Sciatic nerve (tissue), 2 donors: Measurements from ENCODE around the gene DRD2. TPM values are rescaled to one million over a fixed set of nuclear protein-coding genes. Genes with fewer than 3 reads are reported as not detected.

Source experiments
- ATAC-seq: fragments of 200-7000 bp; cut with Tn5 transposase; one replicate; pipeline ENCODE4 v1.9.1; 2020; ENCODE audit warnings: mild to moderate bottlenecking, moderate library complexity
- DNase-seq: peaks from one replicate; pipeline ENCODE4 v3.0.0-alpha.2; 2020; ENCODE audit warnings: low spot score
- intact Hi-C: fragments of 100-400 bp; cut with DNase I; formaldehyde crosslinking; loops from one replicate; pipeline ENCODE4 v1.14.2; 2022
- microRNA-seq: library from miRNA; unstranded; fragments of <30 nt; microRNA quantifications from one replicate; pipeline ENCODE4 v1.2.0, GENCODE V29; 2020
- total RNA-seq: library from RNA; stranded (reverse); fragmentation: NEBNext Ultra II Directional; extraction: Animal tissue kit (Norgen Biotek cat#: 25700); gene quantifications from one replicate; pipeline ENCODE4 v1.2.1, GENCODE V29; 2021
- donor health status: DM: no; HTN: no; CAD: no.
- donor health status: DM: no; HTN: no; CAD: no.

The DRD2 gene
- total RNA-seq, 1 donor from 2014 or later = 0.71 TPM

DNA sequence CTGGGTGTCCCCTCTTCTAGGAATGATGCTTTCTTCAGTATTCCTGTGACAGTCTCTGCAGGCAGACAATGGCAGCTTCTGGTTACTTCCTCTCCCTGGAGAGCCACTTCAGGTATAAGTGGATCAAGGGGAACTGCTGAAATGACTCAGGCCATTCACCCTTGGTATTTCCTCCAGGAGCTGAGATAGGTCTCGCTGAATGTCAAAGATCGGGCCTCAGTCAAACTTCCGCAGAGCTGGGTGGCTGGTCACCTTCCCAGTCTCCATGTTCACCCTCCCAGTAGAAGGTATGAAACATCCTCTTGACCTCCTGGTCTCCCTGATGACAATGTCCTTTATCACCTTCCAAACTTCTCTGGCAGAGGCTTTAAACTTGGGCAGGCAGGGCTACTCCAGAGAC, 89.4 kb downstream of the DRD2 start:
- ATAC-seq (no peak), DNase-seq (no peak)
- intact Hi-C loops = no loop called here

DNA sequence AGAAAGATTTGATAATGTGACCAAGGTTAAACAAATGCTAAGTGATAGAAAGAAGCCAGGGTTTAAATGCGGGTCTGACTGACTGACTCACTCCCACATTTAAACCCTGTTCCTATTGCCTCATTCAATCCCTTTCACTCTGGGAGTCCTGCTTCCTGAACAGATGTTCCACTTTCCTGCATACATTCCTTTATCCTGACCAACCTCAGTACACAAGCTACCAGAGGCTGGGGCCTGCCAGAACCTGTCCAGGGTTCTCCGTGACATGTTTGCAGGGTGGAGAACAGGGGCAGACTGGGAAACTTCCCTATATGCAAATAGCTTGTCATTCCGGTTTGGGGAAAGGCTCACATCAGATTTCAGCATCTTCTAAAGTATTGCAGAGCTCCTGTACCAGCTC, 90.6 kb downstream of the DRD2 start:
- ATAC-seq (no peak), DNase-seq (no peak)
- intact Hi-C loops = no loop called here

DNA sequence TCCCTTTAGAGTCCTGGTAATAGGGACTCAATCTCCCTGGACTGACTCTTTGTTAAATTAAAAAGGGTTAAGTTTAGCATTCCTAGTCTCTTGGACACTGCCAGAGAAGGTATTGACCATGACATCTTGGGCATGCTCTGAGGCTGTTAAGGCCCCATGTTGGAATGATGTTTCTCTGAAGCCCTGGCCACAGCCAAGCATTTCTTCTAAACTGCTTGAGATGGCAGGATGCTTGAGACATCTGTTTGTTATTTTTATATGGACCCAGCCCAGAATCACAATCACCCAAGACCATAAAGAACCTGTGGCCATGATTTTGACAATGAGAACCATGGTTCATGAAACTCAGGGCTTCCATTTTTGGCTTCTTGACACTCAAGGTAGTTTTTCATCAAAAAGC, 93.1 kb downstream of the DRD2 start:
- intact Hi-C loops = no loop called here
- ATAC-seq (no peak), DNase-seq (no peak)

DNA sequence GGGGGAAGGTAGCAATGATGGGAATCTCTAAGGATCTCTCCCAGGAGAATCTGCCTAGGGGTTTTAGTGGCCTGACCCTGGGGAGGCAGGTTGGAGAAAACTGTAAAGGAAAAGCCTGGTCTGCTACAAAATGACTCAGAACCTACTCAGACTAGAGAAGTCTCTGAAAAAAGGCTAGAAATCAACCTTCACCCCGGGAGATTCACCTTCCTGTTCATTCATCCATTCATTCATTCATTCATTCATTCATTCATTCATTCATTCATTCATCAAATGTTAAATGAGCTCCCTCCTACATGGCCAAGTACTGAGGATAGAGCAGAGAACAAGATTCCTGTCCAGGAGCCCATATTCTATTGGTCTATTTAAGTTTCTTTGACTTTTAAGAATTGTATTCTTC, 96.5 kb downstream of the DRD2 start:
- intact Hi-C loops = no loop called here
- ATAC-seq (no peak), DNase-seq (no peak)

DNA sequence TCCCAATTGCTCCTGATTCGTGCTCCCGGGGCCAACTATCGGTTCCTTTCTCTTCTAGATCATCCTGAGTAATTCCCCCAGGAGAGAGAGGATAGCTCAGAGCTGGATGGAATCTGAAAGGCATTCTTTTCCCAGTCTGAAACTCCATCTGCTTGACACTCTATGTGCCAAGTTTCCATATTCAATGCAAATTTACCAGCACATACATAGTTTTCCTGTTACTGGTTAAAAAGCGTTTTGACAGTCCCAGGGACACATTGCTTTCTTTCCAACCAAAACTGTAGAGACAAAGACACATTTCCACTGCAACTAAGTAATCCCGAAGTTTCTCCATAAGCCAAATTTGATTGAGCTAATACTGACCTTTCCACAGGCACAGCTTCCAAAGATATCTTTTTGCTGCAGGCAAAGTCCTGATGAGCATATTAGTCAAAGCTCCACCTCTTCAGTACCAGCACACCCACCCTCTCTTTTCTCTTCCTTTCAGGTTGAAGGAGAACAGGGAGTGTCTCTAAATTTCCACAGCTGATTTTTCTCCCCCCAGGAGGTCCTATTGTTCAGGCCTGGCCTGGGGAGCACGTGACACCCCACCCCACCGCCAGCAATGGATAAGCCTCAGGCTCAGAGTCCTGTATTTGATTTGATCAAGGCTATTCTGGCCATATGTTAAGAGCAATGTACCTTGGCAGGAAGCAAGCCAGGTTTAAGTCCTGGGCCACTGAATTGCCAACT, 97.4 kb downstream of the DRD2 start:
- ATAC-seq = no peak
- intact Hi-C loops = no loop called here
- no peak for DNase-seq

DNA sequence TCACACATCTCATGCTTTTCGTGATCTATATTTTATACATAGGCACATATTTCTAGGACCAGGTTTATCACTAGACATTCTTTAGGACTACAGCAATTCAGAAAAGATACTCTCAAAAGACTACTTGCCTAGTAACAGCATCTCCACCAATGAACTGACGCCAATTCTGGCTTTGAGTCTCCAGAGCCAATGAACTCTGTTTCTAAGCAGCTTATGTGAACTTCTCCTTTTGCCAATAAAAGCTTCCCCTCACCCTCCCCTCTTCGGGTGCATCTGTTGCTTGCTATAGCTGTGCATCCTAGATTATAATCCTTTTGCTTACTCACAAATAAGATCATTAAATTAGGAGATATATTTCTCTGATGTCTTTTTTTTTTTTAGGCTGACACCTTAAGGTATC, 99.0 kb downstream of the DRD2 start:
- intact Hi-C loops = no loop called here
- DNase-seq (no peak), ATAC-seq (no peak)

DNA sequence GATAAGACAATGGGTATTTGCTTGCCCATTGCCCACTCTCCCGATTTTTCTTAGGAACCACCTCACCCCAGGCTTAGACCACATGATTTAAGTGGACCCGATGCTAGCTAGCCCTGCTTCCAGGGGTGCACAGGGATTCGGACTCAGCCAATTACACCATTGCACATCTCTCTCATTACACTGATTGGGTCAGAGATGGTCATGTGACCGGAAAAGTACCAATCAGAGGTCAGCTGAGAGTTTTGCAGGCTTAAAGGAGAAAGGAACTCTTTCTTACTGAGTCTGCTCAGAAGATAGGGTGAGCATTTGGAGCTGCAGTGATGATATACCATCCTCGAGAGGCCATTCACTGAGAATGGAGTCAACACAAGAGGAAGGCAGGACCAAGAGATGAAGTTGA, 99.8 kb downstream of the DRD2 start:
- intact Hi-C loops = loop anchor here (2.0 kb wide), 1 partner anchor 31 kb away; no protein-coding TSS in a partner anchor
- ATAC-seq (no peak), DNase-seq (no peak)

DNA sequence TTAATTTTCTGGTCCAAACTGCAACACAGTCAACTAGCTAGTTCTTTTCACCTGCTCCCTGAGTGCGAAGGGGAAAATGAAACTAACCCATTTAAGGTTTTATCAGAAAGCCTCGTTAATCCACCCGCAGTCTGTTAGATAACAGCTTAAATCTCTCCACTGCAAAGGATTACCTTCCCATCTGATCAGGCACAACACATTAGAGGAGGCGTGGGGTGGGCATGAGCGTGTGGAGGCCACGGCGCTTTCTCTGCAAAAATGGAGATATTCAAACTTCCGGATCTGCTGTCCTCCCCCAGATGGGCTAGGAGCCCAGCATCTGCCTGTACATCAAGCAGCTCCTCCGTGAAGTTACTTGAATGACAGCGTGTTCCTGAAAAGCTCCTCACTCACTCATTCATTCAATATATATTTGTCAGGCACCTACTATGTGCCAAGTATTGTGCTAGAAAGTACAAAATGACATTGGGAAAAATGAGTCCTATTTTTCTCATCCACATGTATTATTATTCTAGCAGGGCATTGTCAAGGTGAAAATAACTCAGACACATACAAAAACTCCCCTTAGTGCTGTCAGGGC, 101.1 kb downstream of the DRD2 start:
- ATAC-seq = no peak
- intact Hi-C loops = loop anchor here (2.0 kb wide), 1 partner anchor 29 kb away; no protein-coding TSS in a partner anchor
- DNase-seq = no peak

DNA sequence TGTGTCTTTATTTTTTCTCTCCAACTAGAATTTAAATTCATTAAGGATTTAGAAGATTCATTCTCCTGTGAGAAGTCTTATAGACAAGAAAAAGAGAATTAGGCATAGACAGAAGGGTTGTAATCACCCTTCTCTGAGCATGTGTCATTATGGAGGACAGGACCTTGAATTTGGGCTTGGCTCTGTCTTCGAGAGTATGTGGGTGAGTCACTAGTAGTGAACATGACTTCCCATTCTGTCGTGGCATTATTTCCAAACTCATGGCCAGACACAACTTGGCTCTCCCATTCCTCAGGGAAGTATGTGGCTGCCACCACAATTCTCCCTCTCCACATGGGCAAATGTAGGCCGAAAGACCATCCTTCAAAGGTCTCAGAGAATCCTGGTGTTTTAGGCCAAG, 101.9 kb downstream of the DRD2 start:
- intact Hi-C loops = no loop called here
- no peak for ATAC-seq

DNA sequence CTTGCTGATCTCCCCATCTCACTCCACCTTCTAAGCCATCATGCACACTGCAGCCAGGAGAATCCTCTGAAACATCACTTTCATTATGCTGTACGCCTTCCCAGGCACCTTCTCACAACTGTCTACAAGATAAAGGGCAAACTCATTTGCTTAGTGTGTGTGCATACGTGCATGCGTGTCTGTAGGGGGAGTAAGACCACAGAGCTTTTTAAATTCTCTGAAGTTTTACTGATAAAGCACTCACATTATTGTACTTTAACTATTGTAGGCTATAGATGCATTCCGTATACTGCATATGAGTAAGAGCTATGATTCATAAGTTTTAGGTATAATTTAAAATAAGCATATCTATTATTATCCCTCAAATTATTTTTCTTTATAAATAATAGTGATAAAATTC, 102.9 kb downstream of the DRD2 start:
- no peak for DNase-seq
- intact Hi-C loops = no loop called here

More for the DNA sequence above, 101.9 kb downstream of the DRD2 start:
- DNase-seq = no peak

DNA sequence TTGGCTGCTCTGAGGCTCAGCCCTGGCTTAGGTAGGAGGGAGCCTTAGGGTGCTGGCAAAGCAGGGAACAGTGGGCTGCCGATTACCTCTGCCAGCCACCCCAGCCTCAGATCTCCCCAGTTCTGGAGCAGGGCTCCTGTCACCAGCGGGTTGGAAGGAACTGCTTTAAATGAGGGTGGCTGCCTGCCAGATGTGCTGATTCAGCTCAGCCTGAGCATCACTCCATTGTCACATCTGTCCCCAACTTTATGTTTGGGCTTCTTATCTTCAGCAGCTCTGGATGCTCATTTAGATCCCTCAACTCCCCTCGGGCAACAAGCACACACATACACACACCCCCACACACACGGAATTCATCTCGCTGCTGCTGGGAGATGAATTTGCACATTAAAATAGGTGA, 104.6 kb downstream of the DRD2 start:
- ATAC-seq (no peak), DNase-seq (no peak)
- intact Hi-C loops = no loop called here

More for the DNA sequence above, 102.9 kb downstream of the DRD2 start:
- no peak for ATAC-seq

DNA sequence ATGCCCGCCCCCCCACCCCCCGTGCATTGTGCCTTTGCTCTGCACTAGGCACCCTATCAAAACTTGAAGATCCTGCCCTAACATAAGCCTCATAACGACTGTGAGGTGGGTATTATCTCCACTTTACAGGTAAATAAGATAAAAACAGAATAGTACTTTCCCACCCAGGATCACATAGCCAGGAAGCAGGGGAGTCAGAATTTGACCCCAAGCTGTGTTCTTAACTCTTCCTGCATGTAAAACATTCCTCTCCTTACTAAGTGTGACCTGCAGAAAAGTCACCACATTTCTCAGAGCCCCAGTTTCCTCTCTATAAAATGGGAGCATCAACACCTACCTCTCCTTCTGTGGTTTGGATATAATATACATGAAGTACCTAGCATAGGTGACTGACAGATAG, 105.8 kb downstream of the DRD2 start:
- intact Hi-C loops = no loop called here
- no peak for ATAC-seq
- DNase-seq = no peak

DNA sequence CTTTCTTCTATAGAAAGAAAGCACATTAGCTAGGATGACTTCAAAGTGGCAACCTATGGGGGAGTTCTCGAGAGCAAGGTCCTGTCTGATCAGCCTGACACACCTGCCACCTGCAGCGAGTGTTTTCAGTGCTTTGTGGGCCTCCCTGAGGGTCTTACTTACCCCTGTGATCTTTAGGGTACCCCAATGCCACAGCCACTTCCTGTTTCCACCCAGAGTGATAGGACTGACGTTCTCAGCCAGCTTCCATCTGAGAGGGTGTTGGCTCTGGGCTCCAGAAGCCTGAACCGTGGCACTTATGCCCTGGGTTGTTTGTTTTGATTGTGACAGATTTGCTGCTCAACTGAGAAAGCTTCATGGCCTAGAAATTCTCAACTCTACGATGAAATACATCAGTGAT, 109.3 kb downstream of the DRD2 start:
- intact Hi-C loops = no loop called here
- DNase-seq = no peak
- ATAC-seq = no peak

DNA sequence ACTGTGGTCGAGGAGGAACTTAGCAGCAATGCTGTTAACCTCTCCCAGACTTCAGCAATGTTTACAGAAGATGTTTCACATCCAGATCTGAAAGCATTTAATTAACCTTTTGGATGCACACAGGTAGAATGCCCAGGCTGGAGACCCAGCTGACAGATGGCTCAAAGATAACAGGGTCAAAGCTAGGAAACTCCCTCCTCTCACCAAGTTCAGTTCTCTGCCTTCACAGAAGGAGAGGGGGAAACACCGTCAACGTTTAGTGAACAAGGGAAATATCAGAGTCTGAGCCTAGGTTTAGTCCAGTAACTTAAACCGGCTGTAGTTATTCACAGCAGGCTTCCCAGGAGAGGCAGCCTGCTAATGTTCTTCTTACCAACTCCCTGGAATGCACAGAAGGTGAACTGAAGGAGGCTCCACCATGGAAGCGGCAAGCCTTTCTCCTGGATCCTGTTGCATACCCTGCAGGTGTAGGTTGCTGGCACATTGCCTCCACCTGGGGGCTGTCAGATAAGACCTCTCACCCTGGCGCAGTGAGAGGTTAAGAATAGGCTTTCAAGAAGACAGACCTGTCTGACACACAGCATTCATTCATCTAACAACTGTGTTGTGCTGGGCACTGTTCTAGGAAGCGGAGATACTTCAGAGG, 111.1 kb downstream of the DRD2 start:
- ATAC-seq (no peak), DNase-seq (no peak)
- intact Hi-C loops = no loop called here

DNA sequence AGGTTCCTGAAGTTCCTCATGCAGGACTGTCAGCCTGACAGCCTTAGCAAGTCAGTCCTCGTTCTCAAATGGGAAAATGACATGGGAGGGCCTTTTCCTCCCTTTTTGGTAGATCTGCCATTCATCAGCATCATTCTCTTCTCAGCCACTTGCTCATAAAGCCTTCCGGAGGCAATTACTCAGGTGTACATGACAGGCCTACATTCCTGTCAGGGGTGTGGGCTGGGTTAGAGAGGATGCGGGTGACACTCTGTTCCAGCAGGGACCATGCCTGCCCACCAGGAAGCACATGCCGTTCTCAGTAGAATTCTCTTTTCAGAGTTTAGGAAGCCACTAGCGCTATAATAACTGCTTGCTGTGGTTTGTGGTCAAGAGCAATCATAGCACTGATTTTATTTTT, 111.8 kb downstream of the DRD2 start:
- intact Hi-C loops = no loop called here
- DNase-seq (no peak), ATAC-seq (no peak)

Small RNA genes lying within 50 kb of the gene (microRNA-seq; reads per million reads assigned to microRNA genes)
- gene MIR4301 = not detected

Other genes starting within 250 kb of the DRD2 start
- 29.1 TPM for gene TTC12, start 160.8 kb downstream of the DRD2 start, total RNA-seq
- 0.98 TPM for gene ANKK1, start 87.6 kb downstream of the DRD2 start, total RNA-seq
- 35.0 TPM for gene TMPRSS5, start 230.9 kb upstream of the DRD2 start, total RNA-seq